Small intestine (tissue), 7 donors: Measurements from ENCODE around the gene CDKAL1. TPM values are rescaled to one million over a fixed set of nuclear protein-coding genes. Genes with fewer than 3 reads are reported as not detected.

Experiments used
- DNase-seq, 2 donors: peaks; one replicate each; pipeline versions ENCODE4 v3.0.0 to v3.0.0-alpha.2; 2013
- FAIRE-seq: peaks from 2 replicates; lab custom pipeline; 2012; peaks lifted over from hg19 to GRCh38; lab: Jason Lieb, UNC
- H3K27ac ChIP-seq, 3 donors: one replicate each; pipeline ENCODE4 v1.5.1; 2013; ENCODE audit warnings: low read length in 2 of 3, mild to moderate bottlenecking in 2 of 3, control low read depth in 1 of 3, inconsistent platforms in 1 of 3, low read depth in 1 of 3, moderate library complexity in 1 of 3
- H3K27me3 ChIP-seq, 3 donors: one replicate each; pipeline ENCODE4 v1.6.1; 2013; ENCODE audit warnings: low read length in 3 of 3, inconsistent platforms in 1 of 3; ENCODE audit not compliant: control insufficient read depth in 3 of 3, insufficient read depth in 3 of 3
- H3K36me3 ChIP-seq, 3 donors: one replicate each; pipeline ENCODE4 v1.6.1; 2013; ENCODE audit warnings: low read length in 3 of 3, inconsistent platforms in 1 of 3, low read depth in 1 of 3, mild to moderate bottlenecking in 1 of 3, moderate library complexity in 1 of 3; ENCODE audit not compliant: control insufficient read depth in 3 of 3, insufficient read depth in 2 of 3
- H3K4me1 ChIP-seq, 3 donors: one replicate each; pipeline ENCODE4 v1.6.1; 2013; ENCODE audit warnings: low read length in 2 of 3, inconsistent platforms in 1 of 3, low read depth in 1 of 3, mild to moderate bottlenecking in 1 of 3, moderate library complexity in 1 of 3; ENCODE audit not compliant: control insufficient read depth in 3 of 3, insufficient read depth in 2 of 3
- H3K4me3 ChIP-seq, 3 donors: one replicate each; pipeline ENCODE4 v1.5.1; 2013; ENCODE audit warnings: low read length in 3 of 3, control low read depth in 1 of 3, inconsistent platforms in 1 of 3, low read depth in 1 of 3, mild to moderate bottlenecking in 1 of 3, moderate library complexity in 1 of 3
- H3K9me3 ChIP-seq, 2 donors: one replicate each; pipeline ENCODE4 v1.6.1; 2013; ENCODE audit warnings: low read depth in 1 of 2, low read length in 1 of 2; ENCODE audit not compliant: control insufficient read depth in 2 of 2, insufficient read depth in 1 of 2
- WGBS, 3 donors: extraction: QIAGEN DNeasy Blood & Tissue Kit; methylation state at CpG; one replicate each; pipeline ENCODE4 v1.1.7; 2013; 5-methylcytosine and 5-hydroxymethylcytosine counted together
- polyA plus RNA-seq, 4 donors: library from polyadenylated mRNA; stranded (reverse) in 3 of 4; unstranded in 1 of 4; fragments of 200-250 nt in 3 of 4; fragments of 120-200 nt in 1 of 4; gene quantifications; one replicate each; pipeline versions ENCODE4 v1.2.1 to v1.2.3, GENCODE V29; 2013
- donor health status: healthy with polysubstance abuse.
- donor health status: control.
- donor health status: control.
- donor health status: Bipolar disorder and iron deficiency.
- donor health status: healthy.

Gene CDKAL1
- polyA plus RNA-seq, 4 donors: 2.4 to 10.5 (median 4.1) TPM

DNA sequence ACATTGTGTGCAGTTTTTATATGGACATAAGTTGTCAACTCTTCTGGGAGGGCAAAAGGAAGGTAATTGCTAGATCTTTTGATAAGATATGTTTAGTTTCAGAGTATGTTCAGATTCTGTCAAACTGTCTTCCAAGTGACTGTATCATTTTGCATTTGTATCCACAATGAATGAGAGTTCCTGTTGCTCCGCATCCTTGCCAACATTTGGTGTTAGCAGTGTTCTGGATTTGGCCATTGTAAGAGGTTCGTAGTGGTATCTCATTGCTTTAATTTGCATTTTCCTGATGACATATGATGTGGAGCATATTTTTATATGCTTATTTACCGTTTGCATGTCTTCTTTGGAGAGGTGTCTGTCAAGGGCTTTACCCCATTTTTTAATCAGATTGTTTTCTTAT lies 150.2 kb downstream of the CDKAL1 start:
- H3K9me3 ChIP-seq: no peaks in the 10 kb centered on the region
- H3K27ac ChIP-seq: no peak overlapping the region
- 96 to 98% (median 97%) methylated on average over 3 of the region's 3 CpGs for WGBS, 3 donors
- no peak overlapping the region for H3K4me3 ChIP-seq
- H3K4me1 ChIP-seq: peaks cover 0 to 9% (median 6%) of the 10 kb centered on the region in 3 donors
- FAIRE-seq (no peak), DNase-seq (no peak)
- H3K36me3 ChIP-seq: no peaks in the 10 kb centered on the region
- H3K27me3 ChIP-seq: no peaks in the 10 kb centered on the region

DNA sequence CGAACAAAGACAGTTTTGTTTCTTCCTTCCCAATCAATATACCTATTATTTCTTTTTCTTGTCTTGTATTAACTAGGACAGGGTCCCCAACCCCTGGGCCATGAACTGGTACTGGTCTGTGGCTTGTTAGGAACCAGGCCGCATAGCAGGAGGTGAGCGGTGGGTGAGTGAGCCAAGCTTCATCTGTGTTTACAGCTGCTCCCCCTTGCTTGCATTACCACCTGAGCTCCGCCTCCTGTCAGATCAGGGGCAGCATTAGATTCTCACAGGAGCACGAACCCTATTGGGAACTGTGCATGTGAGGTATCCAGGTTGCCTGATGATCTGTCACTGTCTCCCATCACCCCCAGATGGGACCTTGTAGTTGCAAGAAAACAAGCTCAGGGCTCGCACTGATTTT lies 151.9 kb downstream of the CDKAL1 start:
- no peak for FAIRE-seq
- Histone ChIP-seq H3K27ac (no peak overlapping the region), H3K9me3 (no peaks in the 10 kb centered on the region), H3K4me1 (peaks cover 0 to 6% (median 3%) of the 10 kb centered on the region in 3 donors), H3K36me3 (no peaks in the 10 kb centered on the region), H3K27me3 (no peaks in the 10 kb centered on the region), H3K4me3 (no peak overlapping the region)
- no peak for DNase-seq
- 95 to 96% (median 96%) methylated on average over 6 of the region's 6 CpGs for WGBS, 3 donors

DNA sequence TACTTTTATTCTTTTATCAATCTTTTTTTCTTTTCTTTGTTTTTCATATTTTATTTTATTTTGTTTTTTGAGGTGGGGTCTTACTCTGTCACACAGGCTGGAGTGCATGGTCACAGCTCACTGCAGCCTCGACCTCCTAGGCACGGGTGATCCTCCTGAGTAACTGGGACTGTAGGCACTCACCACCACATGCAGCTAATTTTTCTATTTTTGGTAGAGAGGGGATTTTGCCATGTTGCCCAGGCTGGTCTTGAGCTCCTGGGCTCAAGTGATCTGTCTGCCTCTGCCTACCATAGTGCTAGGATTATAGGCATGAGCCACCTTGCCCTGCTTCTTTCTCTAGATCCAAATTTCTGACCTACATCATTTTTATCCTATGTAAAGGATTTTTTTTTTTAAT lies 153.2 kb downstream of the CDKAL1 start:
- no peak overlapping the region for H3K27ac ChIP-seq
- 86 to 98% (median 95%) methylated on average over 2 of the region's 2 CpGs for WGBS, 3 donors
- no peaks in the 10 kb centered on the region for H3K36me3 ChIP-seq
- H3K9me3 ChIP-seq: no peaks in the 10 kb centered on the region
- H3K4me3 ChIP-seq: no peak overlapping the region
- DNase-seq (no peak), FAIRE-seq (no peak)
- H3K27me3 ChIP-seq: no peaks in the 10 kb centered on the region
- H3K4me1 ChIP-seq: peaks cover 0 to 3% (median 0%) of the 10 kb centered on the region in 3 donors

DNA sequence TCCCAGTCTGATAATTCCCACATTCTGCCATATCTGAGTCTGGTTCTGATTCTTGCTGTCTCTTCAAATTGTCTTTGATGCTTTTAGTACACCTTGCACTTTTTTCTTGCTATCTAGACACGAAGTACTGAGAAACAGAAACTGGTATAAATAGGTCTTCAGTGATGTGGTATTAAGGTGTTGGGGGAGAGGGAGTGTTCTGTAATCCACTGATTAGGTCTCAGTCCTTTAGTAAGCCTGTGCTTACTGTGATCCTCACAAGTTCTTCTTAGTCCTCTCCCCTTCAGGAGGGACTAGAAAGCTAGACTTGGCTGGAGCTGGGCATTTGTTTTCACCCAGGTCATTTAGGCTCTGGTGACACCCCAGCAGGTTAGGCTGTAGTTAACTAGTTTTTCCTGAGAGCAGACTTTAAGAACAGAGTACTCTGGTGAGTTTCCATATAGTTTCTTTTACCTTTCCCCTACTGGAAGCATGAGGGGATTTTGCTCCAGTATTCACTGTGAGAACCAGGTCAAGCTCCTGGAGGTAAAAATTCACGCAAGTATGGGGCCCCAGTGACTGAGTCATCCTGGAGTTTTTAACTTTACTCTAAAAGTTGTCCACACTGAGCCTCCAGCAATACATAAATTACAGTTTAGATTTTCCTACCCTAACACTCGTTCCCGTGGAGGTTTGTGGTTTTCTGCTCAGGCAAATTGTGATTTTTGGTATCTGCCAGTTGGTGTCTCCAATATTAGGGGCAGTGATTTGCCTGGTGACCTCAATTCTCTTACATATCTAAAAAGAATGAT lies 154.6 kb downstream of the CDKAL1 start:
- no peak overlapping the region for H3K4me3 ChIP-seq
- peaks cover 0 to 3% (median 0%) of the 10 kb centered on the region in 3 donors for H3K4me1 ChIP-seq
- H3K36me3 ChIP-seq: no peaks in the 10 kb centered on the region
- WGBS, 3 donors: 64 to 66% (median 65%) methylated on average over 4 of the region's 4 CpGs
- no peaks in the 10 kb centered on the region for H3K27me3 ChIP-seq
- no peaks in the 10 kb centered on the region for H3K9me3 ChIP-seq
- no peak overlapping the region for H3K27ac ChIP-seq
- DNase-seq (no peak), FAIRE-seq (no peak)

DNA sequence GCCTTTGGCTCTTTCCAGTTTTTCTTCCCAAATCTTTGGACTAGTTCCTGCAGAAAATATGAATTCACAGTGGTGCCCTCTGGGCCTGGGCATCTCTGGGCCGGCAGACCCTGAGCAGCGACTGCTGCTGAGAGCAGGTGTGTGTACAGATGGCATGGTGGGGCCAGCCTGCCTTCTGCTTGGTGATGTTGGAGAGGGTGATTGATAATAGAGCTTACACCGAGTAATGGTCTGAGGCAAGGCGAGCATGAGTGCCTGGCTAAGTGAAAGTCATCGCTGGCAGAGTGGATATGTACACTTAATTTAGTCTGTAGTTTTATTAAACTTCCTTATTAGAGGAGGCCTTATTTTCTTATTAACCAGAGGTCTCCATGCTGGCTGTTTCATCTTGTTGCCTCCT lies 156.9 kb downstream of the CDKAL1 start:
- FAIRE-seq (no peak), DNase-seq (no peak)
- no peaks in the 10 kb centered on the region for H3K27me3 ChIP-seq
- no peak overlapping the region for H3K4me3 ChIP-seq
- no peaks in the 10 kb centered on the region for H3K36me3 ChIP-seq
- no peaks in the 10 kb centered on the region for H3K9me3 ChIP-seq
- peaks cover 0 to 3% (median 0%) of the 10 kb centered on the region in 3 donors for H3K4me1 ChIP-seq
- 92 to 97% (median 96%) methylated on average over 5 of the region's 5 CpGs for WGBS, 3 donors
- H3K27ac ChIP-seq: no peak overlapping the region

DNA sequence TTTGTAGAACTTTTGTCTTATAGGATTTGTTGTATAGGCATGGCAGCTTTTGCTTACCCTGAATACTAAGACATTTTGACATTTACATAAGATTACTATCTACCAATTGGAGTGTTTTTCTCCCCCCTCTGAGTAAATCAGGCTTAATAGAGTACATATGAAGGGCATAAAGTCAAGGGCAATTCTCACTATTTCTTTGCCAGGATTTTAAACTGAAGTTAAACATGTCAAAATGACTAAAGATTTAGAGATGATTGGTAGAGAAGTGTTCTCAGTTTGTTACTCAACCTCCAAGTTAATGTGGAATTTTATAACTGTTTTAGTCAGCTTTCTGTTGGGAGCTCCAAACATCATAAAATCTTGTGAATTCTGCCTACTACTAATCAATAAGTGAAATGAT lies 157.8 kb downstream of the CDKAL1 start:
- Histone ChIP-seq H3K27me3 (no peaks in the 10 kb centered on the region), H3K9me3 (no peaks in the 10 kb centered on the region), H3K36me3 (no peaks in the 10 kb centered on the region), H3K4me1 (peaks cover 0 to 3% (median 0%) of the 10 kb centered on the region in 3 donors), H3K4me3 (no peak overlapping the region), H3K27ac (no peak overlapping the region)
- DNase-seq (no peak), FAIRE-seq (no peak)

DNA sequence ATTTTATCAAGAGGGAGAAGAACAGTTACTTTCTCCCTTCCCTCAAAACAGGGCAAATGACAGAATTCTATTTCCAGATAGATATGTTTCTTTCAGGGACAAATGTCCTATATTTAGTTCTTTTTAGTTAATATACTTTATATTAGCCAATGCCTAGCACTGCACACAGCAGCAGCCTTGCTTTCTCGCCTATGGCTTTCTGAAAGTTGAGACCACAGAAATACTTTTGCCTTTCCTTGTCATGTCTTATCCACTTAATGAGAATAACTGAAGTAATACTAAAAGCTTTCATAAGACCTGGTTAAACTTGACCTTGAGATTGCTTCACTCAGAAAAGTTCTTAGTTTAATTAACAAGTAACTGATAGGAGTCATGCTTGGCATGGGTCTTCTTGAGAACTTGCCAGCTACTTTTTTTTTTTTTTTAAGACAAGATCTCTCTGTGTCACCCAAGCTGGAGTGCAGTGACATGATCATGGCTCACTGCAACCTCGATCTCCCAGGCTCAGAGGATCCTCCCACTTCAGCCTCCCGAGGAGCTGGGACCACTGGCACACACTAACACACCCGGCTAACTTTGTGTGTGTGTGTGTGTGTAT lies 159.3 kb downstream of the CDKAL1 start:
- 65 to 90% (median 71%) methylated on average over 4 of the region's 4 CpGs for WGBS, 3 donors
- H3K4me1 ChIP-seq: peaks cover 0 to 3% (median 0%) of the 10 kb centered on the region in 3 donors
- H3K27me3 ChIP-seq: no peaks in the 10 kb centered on the region
- no peak for FAIRE-seq
- no peaks in the 10 kb centered on the region for H3K9me3 ChIP-seq
- H3K27ac ChIP-seq: no peak overlapping the region
- no peaks in the 10 kb centered on the region for H3K36me3 ChIP-seq
- H3K4me3 ChIP-seq: no peak overlapping the region
- no peak for DNase-seq

DNA sequence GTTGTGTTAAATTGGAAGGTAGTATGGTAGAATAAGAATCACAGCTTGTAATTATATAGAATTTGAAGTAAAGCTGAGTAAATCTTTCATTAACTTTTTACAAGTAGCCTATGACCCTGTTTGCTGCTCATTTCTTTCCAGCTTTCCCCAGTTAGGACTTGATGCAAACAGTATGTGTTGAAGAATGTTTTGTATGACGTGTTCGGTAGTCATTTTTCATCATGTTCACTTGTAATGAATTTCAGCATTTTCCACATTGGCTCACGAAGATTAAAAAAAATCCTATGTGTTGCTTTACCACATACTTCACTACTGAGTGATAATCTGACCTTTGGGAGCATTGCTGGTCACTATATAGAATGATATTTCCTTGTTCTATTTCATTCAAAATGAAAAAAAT lies 162.4 kb downstream of the CDKAL1 start:
- DNase-seq: no peak

More for the DNA sequence above, 162.4 kb downstream of the CDKAL1 start:
- H3K27ac ChIP-seq: no peak overlapping the region
- no peaks in the 10 kb centered on the region for H3K27me3 ChIP-seq
- no peak overlapping the region for H3K4me3 ChIP-seq
- H3K4me1 ChIP-seq: no peaks in the 10 kb centered on the region
- no peaks in the 10 kb centered on the region for H3K9me3 ChIP-seq
- no peaks in the 10 kb centered on the region for H3K36me3 ChIP-seq
- WGBS, 3 donors: 90 to 98% (median 96%) methylated on average over 3 of the region's 3 CpGs
- FAIRE-seq: no peak
